GM12878 (cell line): ENCODE measurements around the gene VPS18. TPM values are rescaled to one million over a fixed set of nuclear protein-coding genes. Genes with fewer than 3 reads are reported as not detected.
A peak's percentile ranks its signal among the peaks of the same experiment; 100 is the strongest.
"Not testable (repeated sequence)": the region's sequence is repeated elsewhere in the genome, so short reads cannot be mapped to it uniquely, and the experiment has no call there.

Source experiments
- ATAC-seq: fragments of 200-7000 bp; cut with Tn5 transposase; 3 replicates; pipeline ENCODE4 v1.9.1; 2020; ENCODE audit warnings: mild to moderate bottlenecking, moderate library complexity
- BruUV-seq: library from RNA; stranded (reverse); fragments of 400-500 nt; replicated peaks from 2 replicates; lab custom pipeline; 2021; lab: Mats Ljungman, UMichigan
- CTCF ChIA-PET: fragments of 300-600 bp; sonication (Branson Sonifier 250); formaldehyde crosslinking; extraction: SDS; loops from one replicate; lab custom pipeline; 2021; ENCODE audit warnings: inconsistent platforms; lab: Yijun Ruan, JAX
- POLR2A ChIA-PET: fragments of 350-600 bp; formaldehyde crosslinking; extraction: SDS; loops from one replicate; lab custom pipeline; 2021; ENCODE audit warnings: inconsistent platforms; lab: Charles Lee
- RAD21 ChIA-PET: fragments of 300-600 bp; sonication (Branson Sonifier 250); formaldehyde crosslinking; loops from one replicate; lab custom pipeline; 2023; ENCODE audit warnings: antibody characterized with exemption; ENCODE audit not compliant: unreplicated experiment; lab: Charles Lee
- SMC1A ChIA-PET: fragments of 300-600 bp; sonication (Branson Sonifier 250); formaldehyde crosslinking; loops from one replicate; lab custom pipeline; 2023; ENCODE audit not compliant: unreplicated experiment, uncharacterized antibody; lab: Charles Lee
- DNase-seq: peaks from one replicate; pipeline ENCODE4 v3.0.0-alpha.2; 2011; ENCODE audit warnings: low read depth, low spot score
- FAIRE-seq: peaks from 3 replicates; lab custom pipeline; 2011; peaks lifted over from hg19 to GRCh38; lab: Jason Lieb, UNC
- H2AFZ ChIP-seq: 2 replicates; pipeline ENCODE4 v1.6.0; 2011; ENCODE audit warnings: low read depth, low read length, control low read depth; ENCODE audit not compliant: control insufficient read depth
- H3K27ac ChIP-seq: 2 replicates; pipeline ENCODE4 v1.5.1; 2011; ENCODE audit warnings: control low read depth; ENCODE audit not compliant: control insufficient read depth, insufficient read depth
- H3K27me3 ChIP-seq, 2 experiments: replicated peaks in 1 of 2; 2 replicates each; pipeline versions ENCODE4 v1.6.0 to v1.6.1; 2011; ENCODE audit warnings: low read length in 1 of 2; ENCODE audit not compliant: control insufficient read depth in 2 of 2, insufficient read depth in 2 of 2
- H3K36me3 ChIP-seq, 2 experiments: 2 replicates each; pipeline ENCODE4 v1.5.1; 2011; ENCODE audit warnings: low read length in 1 of 2; ENCODE audit not compliant: control insufficient read depth in 2 of 2, insufficient read depth in 2 of 2
- H3K4me1 ChIP-seq: 2 replicates; pipeline ENCODE4 v1.6.1; 2011; ENCODE audit warnings: mild to moderate bottlenecking, low read length, moderate library complexity, mixed read lengths; ENCODE audit not compliant: control insufficient read depth, insufficient read depth
- H3K4me2 ChIP-seq: 2 replicates; pipeline ENCODE4 v1.6.0; 2011; ENCODE audit warnings: control low read depth; ENCODE audit not compliant: control insufficient read depth, insufficient read depth
- H3K4me3 ChIP-seq: fragments of 200-600 bp; sonication (generic); 2 replicates; pipeline ENCODE4 v1.5.1; 2016
- H3K79me2 ChIP-seq: 2 replicates; pipeline ENCODE4 v1.6.0; 2011; ENCODE audit warnings: low read length; ENCODE audit not compliant: control insufficient read depth, insufficient read depth
- H3K9ac ChIP-seq: 2 replicates; pipeline ENCODE4 v1.8.0; 2011; ENCODE audit warnings: low read length, control low read depth, mixed read lengths; ENCODE audit not compliant: control insufficient read depth, insufficient read depth
- H3K9me3 ChIP-seq: replicated peaks from 3 replicates; pipeline ENCODE4 v1.5.1; 2011; ENCODE audit warnings: mild to moderate bottlenecking, low read length; ENCODE audit not compliant: control insufficient read depth, insufficient read depth
- H4K20me1 ChIP-seq: 2 replicates; pipeline ENCODE4 v1.6.0; 2011; ENCODE audit not compliant: control insufficient read depth, insufficient read depth
- SMC3 ChIP-seq: IDR thresholded peaks from 2 replicates; pipeline ENCODE4 v1.6.1; 2011; ENCODE audit warnings: low read length, improper control_type of control experiment, borderline replicate concordance
- WGBS: methylation state at CpG from one replicate; pipeline ENCODE4 v1.1.6; 2016; ENCODE audit warnings: low lambda C conversion rate; ENCODE audit not compliant: insufficient replicate concordance, insufficient coverage; ENCODE audit errors: missing lambda C conversion rate; 5-methylcytosine and 5-hydroxymethylcytosine counted together
- in situ Hi-C: fragments of 300-500 bp; cut with MboI; formaldehyde crosslinking; loops from 9 replicates; pipeline ENCODE4 v1.14.3; 2018; ENCODE audit warnings: mixed read lengths
- intact Hi-C: fragments of 100-400 bp; cut with micrococcal nuclease; formaldehyde crosslinking; loops from one replicate; pipeline ENCODE4 v1.14.2; 2022; ENCODE audit not compliant: unreplicated experiment
- polyA plus RNA-seq, 11 experiments: library from polyadenylated mRNA; depleted of rRNA in 4 of 11; unstranded in 6 of 11; stranded (reverse) in 5 of 11; fragments of >200 nt; fragmentation: Nextera tagmentation in 4 of 11; fragmentation: Illumina TruSeq in 1 of 11; extraction: Ambion mirVana in 4 of 11; extraction: Trizol in 1 of 11; gene quantifications; 1 replicate in 1 of 11; 2 replicates in 10 of 11; pipeline versions ENCODE4 v1.2.1 to v1.2.3, GENCODE V29; 2011 to 2016; ENCODE audit warnings: inconsistent platforms in 2 of 11, missing spikeins in 2 of 11, low read depth in 1 of 11
- total RNA-seq, 4 experiments: library from RNA; depleted of rRNA in 3 of 4; stranded (reverse); fragments of >200 nt in 3 of 4; fragmentation: Illumina TruSeq in 1 of 4; extraction: Trizol in 1 of 4; gene quantifications; 2 replicates each; pipeline versions ENCODE4 v1.2.1 to v1.2.3, GENCODE V29; 2013 to 2021
- TF ChIP-seq, protein P1 (sequence below): fragments of 450-650 bp; IDR thresholded peaks from 2 replicates; pipeline ENCODE4 v1.6.1; 2017; ENCODE audit warnings: low read depth, mild to moderate bottlenecking, moderate library complexity

The VPS18 gene
- total and polyA plus RNA-seq, 10 of the 15 experiments (the other 5 are each of a cell fraction or from before 2014, with no cell fraction given), result 0.71 to 20.4 (median 10.6) TPM

DNA sequence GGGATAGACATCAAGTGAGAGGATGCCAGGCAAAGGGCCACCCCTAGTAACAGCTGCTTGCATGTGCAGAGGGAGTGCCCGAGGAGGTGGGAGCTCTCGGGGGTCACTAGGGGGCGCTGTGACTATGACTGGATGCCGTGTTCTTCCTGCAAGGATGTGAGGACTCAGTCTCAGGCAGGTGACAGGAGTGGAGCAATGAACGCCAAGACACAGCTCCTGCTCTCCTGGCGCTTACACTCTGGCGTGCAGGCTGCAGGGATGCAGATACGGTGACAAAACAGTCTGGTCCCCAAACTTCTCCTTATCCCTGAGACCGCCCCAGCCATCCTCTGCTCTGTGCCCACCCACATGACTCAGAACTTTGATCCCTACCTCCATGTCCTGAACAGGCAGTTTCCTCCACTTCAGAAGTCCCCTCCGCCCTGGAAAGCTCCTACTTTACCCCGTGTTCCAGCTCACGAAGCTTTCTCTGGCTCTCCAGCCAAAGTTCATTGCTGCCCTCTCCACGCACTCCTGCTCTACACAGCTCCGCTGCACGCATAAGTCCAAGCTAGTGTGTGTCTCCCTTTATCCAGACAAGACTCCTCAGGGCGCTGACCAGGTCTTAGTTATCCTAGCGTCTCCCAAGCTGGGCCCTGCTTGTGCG is 34.9 kb upstream of the VPS18 start (continued):
- TF ChIP-seq, protein P1, sequence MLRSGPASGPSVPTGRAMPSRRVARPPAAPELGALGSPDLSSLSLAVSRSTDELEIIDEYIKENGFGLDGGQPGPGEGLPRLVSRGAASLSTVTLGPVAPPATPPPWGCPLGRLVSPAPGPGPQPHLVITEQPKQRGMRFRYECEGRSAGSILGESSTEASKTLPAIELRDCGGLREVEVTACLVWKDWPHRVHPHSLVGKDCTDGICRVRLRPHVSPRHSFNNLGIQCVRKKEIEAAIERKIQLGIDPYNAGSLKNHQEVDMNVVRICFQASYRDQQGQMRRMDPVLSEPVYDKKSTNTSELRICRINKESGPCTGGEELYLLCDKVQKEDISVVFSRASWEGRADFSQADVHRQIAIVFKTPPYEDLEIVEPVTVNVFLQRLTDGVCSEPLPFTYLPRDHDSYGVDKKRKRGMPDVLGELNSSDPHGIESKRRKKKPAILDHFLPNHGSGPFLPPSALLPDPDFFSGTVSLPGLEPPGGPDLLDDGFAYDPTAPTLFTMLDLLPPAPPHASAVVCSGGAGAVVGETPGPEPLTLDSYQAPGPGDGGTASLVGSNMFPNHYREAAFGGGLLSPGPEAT, result 0 out of 2 replicates have a peak, but pooled peaks have one; percentile 21
- peak; percentile 91 for TF ChIP-seq SMC3
- TF ChIP-seq, all 136 proteins: peak for 24

- FAIRE-seq, intact Hi-C loops: not testable (repeated sequence)
Observed at GRCh38 chr15:40861147-40861546, 33.1 kb upstream of the VPS18 start.

More at GRCh38 chr15:40861147-40861546, 33.1 kb upstream of the VPS18 start:
- BruUV-seq, RAD21 ChIA-PET, H3K27ac ChIP-seq, H3K4me3 ChIP-seq, H3K9me3 ChIP-seq, H3K36me3 ChIP-seq, H3K9ac ChIP-seq, DNase-seq, H3K79me2 ChIP-seq, H3K27me3 ChIP-seq, H2AFZ ChIP-seq, H3K4me1 ChIP-seq, H3K4me2 ChIP-seq, ATAC-seq, in situ Hi-C loops, H4K20me1 ChIP-seq: not testable (repeated sequence)
- 53% methylated on average over 4 of the region's 4 CpGs for WGBS
- ChIA-PET POLR2A (interaction anchor here (0.7 to 1.7 kb wide), 4 partner anchors 20 to 235 kb away, joined by 4 to 8 read pairs (median 6); no protein-coding TSS in a partner anchor), CTCF (interaction anchor here (0.9 to 7.5 kb wide), 4 partner anchors 14 to 247 kb away, joined by 3 to 140 read pairs (median 4); partner anchors contain the start of gene SPINT1), SMC1A (interaction anchor here (1.0 to 8.5 kb wide), 5 partner anchors 9 to 49 kb away, joined by 3 to 290 read pairs (median 5); partner anchors contain the start of genes RHOV and VPS18)
